Measurements from ENCODE around the gene RAMP3.

RAMP3 gene

DNA sequence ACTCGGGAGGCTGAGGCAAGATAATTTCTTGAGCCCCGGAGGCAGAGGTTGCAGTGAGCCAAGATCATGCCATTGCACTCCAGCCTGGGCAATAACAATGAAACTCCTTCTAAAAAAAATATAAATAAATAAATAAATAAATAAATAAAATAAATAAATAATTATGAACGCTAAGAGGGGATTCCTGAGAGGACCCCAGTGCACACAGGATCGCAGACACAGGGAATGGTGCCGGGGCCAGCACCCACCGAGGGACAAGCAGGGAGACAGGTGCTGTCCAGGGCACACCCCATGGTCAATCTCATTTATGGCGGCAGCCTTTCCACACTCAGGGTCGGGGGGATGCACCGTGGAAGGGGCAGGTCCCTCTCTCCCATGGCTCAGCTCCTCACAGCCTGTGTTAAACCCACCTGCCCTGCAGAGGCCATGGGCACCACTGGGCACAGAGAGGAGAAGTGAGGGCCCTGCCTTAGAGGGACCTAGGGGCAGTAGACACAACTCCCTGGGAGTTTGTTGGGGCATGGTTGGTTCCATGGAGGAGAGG is 2.2 kb upstream of the RAMP3 start:
- peaks cover 2 to 24% (median 16%) of the 10 kb centered on the region in 4 experiments for H3K4me1 ChIP-seq (ENCODE audit: control extremely low read depth in 1 of 4, control insufficient read depth in 4 of 4, insufficient read depth in 4 of 4, low read length in 3 of 4)
- peaks cover 0 to 38% (median 25%) of the 10 kb centered on the region in 5 experiments for H3K27me3 ChIP-seq (replicated peaks in 2 of 5; ENCODE audit: control insufficient read depth in 4 of 5, insufficient read depth in 5 of 5, low read length in 4 of 5)
- ChIA-PET CTCF (interaction anchor here (1.0 to 6.2 kb wide), 3 partner anchors 18 to 699 kb away, joined by 3 to 57 read pairs (median 4); no protein-coding TSS in a partner anchor), POLR2A (no interaction called here)
- no peaks in the 10 kb centered on the region for H3K9me3 ChIP-seq (ENCODE audit: control extremely low read depth in 1 of 5, control insufficient read depth in 4 of 5, insufficient read depth in 2 of 5, low read depth in 1 of 5, low read length in 4 of 5)
- DNase-seq, result no peak
- no peak overlapping the region for H3K27ac ChIP-seq (ENCODE audit: insufficient read depth in 1 of 2, low read depth in 1 of 2, low read length in 2 of 2, poor library complexity in 1 of 2, severe bottlenecking in 2 of 2)
- no peaks in the 10 kb centered on the region for H3K36me3 ChIP-seq (ENCODE audit: control insufficient read depth in 4 of 4, insufficient read depth in 4 of 4, low read length in 3 of 4)
- H3K4me3 ChIP-seq (ENCODE audit: control insufficient read depth in 1 of 7, extremely low read depth in 1 of 7, insufficient read depth in 4 of 7, low read depth in 2 of 7, low read length in 6 of 7), result no peak overlapping the region
- 97% methylated on average over 8 of the region's 9 CpGs for WGBS (ENCODE audit: insufficient coverage)

DNA sequence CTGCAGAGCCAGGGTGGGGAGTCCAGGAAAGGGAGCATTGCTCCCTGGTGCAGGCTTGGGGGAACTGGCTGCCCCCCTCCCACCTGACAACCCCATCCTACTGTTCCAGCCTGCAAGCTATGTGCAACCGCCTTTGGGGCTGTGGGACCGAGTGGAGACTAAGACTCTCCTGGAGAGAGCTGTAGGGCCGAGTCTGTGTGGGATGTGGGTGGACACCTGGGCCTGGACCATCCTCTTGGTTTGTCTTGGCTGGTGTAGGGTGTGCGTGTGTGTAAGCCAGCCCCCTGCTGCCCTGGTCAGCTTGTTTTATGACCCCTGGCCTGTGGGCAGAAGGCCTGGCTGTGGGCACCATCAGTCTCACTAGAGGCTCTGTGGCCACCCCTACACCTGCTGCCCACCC is 1.6 kb upstream of the RAMP3 start:
- no peak overlapping the region for H3K4me3 ChIP-seq (ENCODE audit: control insufficient read depth in 1 of 7, extremely low read depth in 1 of 7, insufficient read depth in 4 of 7, low read depth in 2 of 7, low read length in 6 of 7)
- H3K27ac ChIP-seq (ENCODE audit: insufficient read depth in 1 of 2, low read depth in 1 of 2, low read length in 2 of 2, poor library complexity in 1 of 2, severe bottlenecking in 2 of 2), result no peak overlapping the region
- CTCF ChIA-PET, result interaction anchor here (1.0 to 6.2 kb wide), 3 partner anchors 17 to 698 kb away, joined by 3 to 57 read pairs (median 4); no protein-coding TSS in a partner anchor
- H3K36me3 ChIP-seq (ENCODE audit: control insufficient read depth in 4 of 4, insufficient read depth in 4 of 4, low read length in 3 of 4), result no peaks in the 10 kb centered on the region
- H3K27me3 ChIP-seq (replicated peaks in 2 of 5; ENCODE audit: control insufficient read depth in 4 of 5, insufficient read depth in 5 of 5, low read length in 4 of 5), result peaks cover 0 to 38% (median 25%) of the 10 kb centered on the region in 5 experiments
- H3K9me3 ChIP-seq (ENCODE audit: control extremely low read depth in 1 of 5, control insufficient read depth in 4 of 5, insufficient read depth in 2 of 5, low read depth in 1 of 5, low read length in 4 of 5), result no peaks in the 10 kb centered on the region
- POLR2A ChIA-PET, result no interaction called here
- no peak for DNase-seq
- peaks cover 2 to 24% (median 16%) of the 10 kb centered on the region in 4 experiments for H3K4me1 ChIP-seq (ENCODE audit: control extremely low read depth in 1 of 4, control insufficient read depth in 4 of 4, insufficient read depth in 4 of 4, low read length in 3 of 4)
- 86% methylated on average over 1 of the region's 4 CpGs for whole genome bisulfite sequencing (ENCODE audit: insufficient coverage)

DNA sequence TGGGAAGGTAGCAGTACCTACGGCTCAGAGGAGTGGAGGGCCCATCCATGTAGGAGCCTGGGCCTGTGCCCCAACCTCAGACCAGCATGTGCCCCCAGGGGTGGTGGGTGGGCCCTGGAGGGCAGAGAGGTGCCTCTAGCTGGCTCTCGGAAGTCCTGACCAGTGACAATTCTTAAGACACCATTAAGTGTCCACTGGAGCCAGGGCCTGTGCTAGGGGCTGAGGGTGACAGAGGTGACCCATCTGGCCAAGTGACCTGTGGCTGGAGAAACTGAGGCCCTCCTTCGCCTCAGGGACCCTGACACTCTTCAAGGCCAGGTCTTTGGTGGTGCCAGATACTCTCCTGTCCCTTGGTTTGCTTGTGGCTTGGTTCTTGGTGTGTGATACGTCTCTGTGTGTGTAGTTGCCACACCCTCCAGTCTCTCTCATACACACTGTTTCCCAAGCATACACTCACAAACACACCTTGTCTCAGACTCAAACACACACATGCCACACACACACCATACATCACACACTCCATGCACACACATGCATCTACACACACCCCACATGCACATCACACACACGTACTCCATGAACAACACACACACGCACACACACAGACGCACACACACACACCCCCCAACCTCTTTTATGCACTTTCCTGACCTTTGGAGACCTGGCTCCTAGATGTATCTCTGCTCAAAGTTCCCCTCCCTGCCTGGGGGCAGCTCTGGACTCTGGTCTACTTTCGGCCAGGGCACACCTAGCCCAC is 897 bp upstream of the RAMP3 start:
- no peak for DNase-seq
- no peaks in the 10 kb centered on the region for H3K9me3 ChIP-seq (ENCODE audit: control extremely low read depth in 1 of 5, control insufficient read depth in 4 of 5, insufficient read depth in 2 of 5, low read depth in 1 of 5, low read length in 4 of 5)
- H3K27me3 ChIP-seq (replicated peaks in 2 of 5; ENCODE audit: control insufficient read depth in 4 of 5, insufficient read depth in 5 of 5, low read length in 4 of 5), result peaks cover 0 to 38% (median 25%) of the 10 kb centered on the region in 5 experiments
- 89% methylated on average over 4 of the region's 8 CpGs for WGBS (ENCODE audit: insufficient coverage)
- no peaks in the 10 kb centered on the region for H3K36me3 ChIP-seq (ENCODE audit: control insufficient read depth in 4 of 4, insufficient read depth in 4 of 4, low read length in 3 of 4)
- H3K4me1 ChIP-seq (ENCODE audit: control extremely low read depth in 1 of 4, control insufficient read depth in 4 of 4, insufficient read depth in 4 of 4, low read length in 3 of 4), result peaks cover 2 to 24% (median 16%) of the 10 kb centered on the region in 4 experiments
- ChIA-PET POLR2A (no interaction called here), CTCF (interaction anchor here (0.9 to 6.2 kb wide), 3 partner anchors 102 to 697 kb away, joined by 3 to 57 read pairs (median 3); no protein-coding TSS in a partner anchor)
- H3K4me3 ChIP-seq (ENCODE audit: control insufficient read depth in 1 of 7, extremely low read depth in 1 of 7, insufficient read depth in 4 of 7, low read depth in 2 of 7, low read length in 6 of 7), result peak overlapping the region in 1 of 7 experiments; percentile 25
- no peak overlapping the region for H3K27ac ChIP-seq (ENCODE audit: insufficient read depth in 1 of 2, low read depth in 1 of 2, low read length in 2 of 2, poor library complexity in 1 of 2, severe bottlenecking in 2 of 2)

DNA sequence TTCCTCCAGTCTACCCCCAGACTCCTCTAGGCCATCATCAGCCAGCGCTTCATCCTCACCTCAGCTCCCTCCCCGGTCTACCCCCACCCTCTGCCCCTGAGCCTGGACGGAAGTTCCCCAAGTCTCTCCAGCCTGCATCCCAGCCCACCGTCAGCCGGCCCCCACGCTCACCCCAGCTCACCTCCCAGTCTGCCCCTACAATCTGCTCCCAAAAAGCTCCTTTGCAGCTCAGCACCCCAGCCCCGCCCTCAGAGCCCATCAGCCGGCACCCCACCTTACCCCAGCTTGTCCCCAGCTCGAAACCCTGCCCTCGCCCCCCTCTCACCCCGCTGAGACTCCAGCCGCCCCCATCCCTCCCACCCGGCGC is 322 bp upstream of the RAMP3 start:
- peaks cover 0 to 38% (median 25%) of the 10 kb centered on the region in 5 experiments for H3K27me3 ChIP-seq (replicated peaks in 2 of 5; ENCODE audit: control insufficient read depth in 4 of 5, insufficient read depth in 5 of 5, low read length in 4 of 5)
- POLR2A ChIA-PET, result no interaction called here

DNA sequence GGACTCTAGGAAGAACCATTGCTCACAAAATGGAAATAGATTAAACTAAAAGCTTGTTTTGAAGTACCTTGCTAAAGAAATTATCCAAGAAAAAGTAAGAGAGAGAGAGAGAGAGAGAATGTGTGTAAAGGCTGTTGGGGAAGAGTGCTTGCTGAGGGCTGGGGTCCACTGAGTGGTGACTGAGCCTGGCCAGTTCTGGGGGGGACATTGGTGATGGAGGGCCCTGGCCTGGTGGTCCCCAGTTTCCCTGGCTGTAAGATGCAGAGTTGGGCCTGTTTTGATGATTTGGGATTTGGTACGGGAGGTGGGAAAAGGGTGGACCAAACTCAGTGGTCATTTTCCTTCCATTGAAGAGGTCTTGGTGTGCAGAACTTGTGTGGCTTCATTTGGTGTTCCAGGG is 880 bp downstream of the RAMP3 start:
- Histone ChIP-seq H3K4me1 (ENCODE audit: control extremely low read depth in 1 of 4, control insufficient read depth in 4 of 4, insufficient read depth in 4 of 4, low read length in 3 of 4) (peaks cover under 1 to 14% (median 11%) of the 10 kb centered on the region in 4 experiments), H3K36me3 (ENCODE audit: control insufficient read depth in 4 of 4, insufficient read depth in 4 of 4, low read length in 3 of 4) (no peaks in the 10 kb centered on the region), H3K27ac (ENCODE audit: insufficient read depth in 1 of 2, low read depth in 1 of 2, low read length in 2 of 2, poor library complexity in 1 of 2, severe bottlenecking in 2 of 2) (no peak overlapping the region), H3K9me3 (ENCODE audit: control extremely low read depth in 1 of 5, control insufficient read depth in 4 of 5, insufficient read depth in 2 of 5, low read depth in 1 of 5, low read length in 4 of 5) (peaks cover 0 to under 1% (median 0%) of the 10 kb centered on the region in 5 experiments), H3K4me3 (ENCODE audit: control insufficient read depth in 1 of 7, extremely low read depth in 1 of 7, insufficient read depth in 4 of 7, low read depth in 2 of 7, low read length in 6 of 7) (no peak overlapping the region), H3K27me3 (replicated peaks in 2 of 5; ENCODE audit: control insufficient read depth in 4 of 5, insufficient read depth in 5 of 5, low read length in 4 of 5) (peaks cover 0 to 38% (median 25%) of the 10 kb centered on the region in 5 experiments)
- ChIA-PET CTCF (interaction anchor here (0.6 to 1.4 kb wide), 4 partner anchors 9 to 695 kb away, joined by 3 to 4 read pairs (median 4); no protein-coding TSS in a partner anchor), POLR2A (no interaction called here)
- no peak for DNase-seq
- 100% methylated on average over 1 of the region's 1 CpG for WGBS (ENCODE audit: insufficient coverage)

More for the DNA sequence above, 322 bp upstream of the RAMP3 start:
- CTCF ChIA-PET, result interaction anchor here (0.9 to 6.2 kb wide), 4 partner anchors 23 to 697 kb away, joined by 3 to 57 read pairs (median 4); no protein-coding TSS in a partner anchor
- 11% methylated on average over 8 of the region's 14 CpGs for WGBS (ENCODE audit: insufficient coverage)
- peaks cover 2 to 24% (median 16%) of the 10 kb centered on the region in 4 experiments for H3K4me1 ChIP-seq (ENCODE audit: control extremely low read depth in 1 of 4, control insufficient read depth in 4 of 4, insufficient read depth in 4 of 4, low read length in 3 of 4)
- no peaks in the 10 kb centered on the region for H3K9me3 ChIP-seq (ENCODE audit: control extremely low read depth in 1 of 5, control insufficient read depth in 4 of 5, insufficient read depth in 2 of 5, low read depth in 1 of 5, low read length in 4 of 5)
- H3K4me3 ChIP-seq (ENCODE audit: control insufficient read depth in 1 of 7, extremely low read depth in 1 of 7, insufficient read depth in 4 of 7, low read depth in 2 of 7, low read length in 6 of 7), result peak overlapping the region in 1 of 7 experiments; percentile 25
- no peaks in the 10 kb centered on the region for H3K36me3 ChIP-seq (ENCODE audit: control insufficient read depth in 4 of 4, insufficient read depth in 4 of 4, low read length in 3 of 4)
- DNase-seq, result no peak
- no peak overlapping the region for H3K27ac ChIP-seq (ENCODE audit: insufficient read depth in 1 of 2, low read depth in 1 of 2, low read length in 2 of 2, poor library complexity in 1 of 2, severe bottlenecking in 2 of 2)

DNA sequence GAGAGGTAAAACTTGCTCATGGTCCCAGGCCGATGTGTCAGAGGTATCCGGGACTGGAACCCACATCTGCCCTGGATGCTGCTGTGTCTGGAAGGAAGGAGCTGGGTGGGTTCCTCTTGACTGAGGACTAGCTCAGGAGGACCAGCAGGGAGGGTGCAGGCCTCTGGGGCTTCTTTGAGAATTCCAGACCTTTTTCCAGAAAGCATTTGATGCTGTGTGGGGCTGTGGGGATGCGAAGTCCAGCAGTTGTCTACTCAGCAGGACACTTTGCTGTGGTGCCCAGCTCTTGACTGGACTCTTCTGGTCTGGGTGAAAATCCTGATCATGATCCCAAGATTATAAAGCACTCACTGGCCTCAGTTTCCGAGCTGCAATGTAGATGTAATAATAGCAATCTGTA is 1.7 kb downstream of the RAMP3 start:
- peaks cover 0 to 8% (median 7%) of the 10 kb centered on the region in 4 experiments for H3K4me1 ChIP-seq (ENCODE audit: control extremely low read depth in 1 of 4, control insufficient read depth in 4 of 4, insufficient read depth in 4 of 4, low read length in 3 of 4)
- peaks cover 0 to 38% (median 25%) of the 10 kb centered on the region in 5 experiments for H3K27me3 ChIP-seq (replicated peaks in 2 of 5; ENCODE audit: control insufficient read depth in 4 of 5, insufficient read depth in 5 of 5, low read length in 4 of 5)
- CTCF ChIA-PET, result interaction anchor here (0.8 to 1.7 kb wide), 3 partner anchors 99 to 101 kb away, joined by 4 to 5 read pairs (median 4); no protein-coding TSS in a partner anchor
- WGBS (ENCODE audit: insufficient coverage), result 93% methylated on average over 3 of the region's 4 CpGs
- no peaks in the 10 kb centered on the region for H3K36me3 ChIP-seq (ENCODE audit: control insufficient read depth in 4 of 4, insufficient read depth in 4 of 4, low read length in 3 of 4)
- H3K9me3 ChIP-seq (ENCODE audit: control extremely low read depth in 1 of 5, control insufficient read depth in 4 of 5, insufficient read depth in 2 of 5, low read depth in 1 of 5, low read length in 4 of 5), result peaks cover 0 to 8% (median 5%) of the 10 kb centered on the region in 5 experiments
- H3K4me3 ChIP-seq (ENCODE audit: control insufficient read depth in 1 of 7, extremely low read depth in 1 of 7, insufficient read depth in 4 of 7, low read depth in 2 of 7, low read length in 6 of 7), result no peak overlapping the region
- POLR2A ChIA-PET, result no interaction called here
- no peak overlapping the region for H3K27ac ChIP-seq (ENCODE audit: insufficient read depth in 1 of 2, low read depth in 1 of 2, low read length in 2 of 2, poor library complexity in 1 of 2, severe bottlenecking in 2 of 2)
- no peak for DNase-seq
